ENCODE results near the gene HSD17B14.
A peak's percentile ranks its signal among the peaks of the same experiment; 100 is the strongest.
"Not testable (repeated sequence)": the region's sequence is repeated elsewhere in the genome, so short reads cannot be mapped to it uniquely, and the experiment has no call there.

The HSD17B14 gene

GRCh38 chr19:48836089-48837017 lies at the start of gene HSD17B14:
Gene HSD17B14 (minus strand): TSS chr19:48836491. CDS start chr19:48836411, 80 bp downstream.
- DNase-seq: no peak

- DNase-seq: no peak
Observed at GRCh38 chr19:48883726-48884125, 47.4 kb upstream of the HSD17B14 start.

- DNase-seq: peak; percentile 35
Observed at GRCh38 chr19:48881741-48882657, 45.7 kb upstream of the HSD17B14 start.

- DNase-seq: not testable (repeated sequence)
Observed at GRCh38 chr19:48879696-48880095, 43.4 kb upstream of the HSD17B14 start.

GRCh38 chr19:48879025-48879637 lies 42.8 kb upstream of the HSD17B14 start:
- DNase-seq: no peak

- DNase-seq: peak; percentile 42
Observed at GRCh38 chr19:48878196-48879024, 42.1 kb upstream of the HSD17B14 start.

- no peak for DNase-seq
Observed at GRCh38 chr19:48877855-48878195, 41.5 kb upstream of the HSD17B14 start.

- DNase-seq: peak; percentile 70
Observed at GRCh38 chr19:48876043-48876981, 40.0 kb upstream of the HSD17B14 start.

- DNase-seq: peak; percentile 34
Observed at GRCh38 chr19:48874303-48875135, 38.2 kb upstream of the HSD17B14 start.

GRCh38 chr19:48873476-48874302 lies 37.4 kb upstream of the HSD17B14 start:
- peak; percentile 12 for DNase-seq

- peak; percentile 85 for DNase-seq
Observed at GRCh38 chr19:48872884-48873475, 36.7 kb upstream of the HSD17B14 start.

GRCh38 chr19:48872182-48872883 lies 36.0 kb upstream of the HSD17B14 start, which contains the start of gene PPP1R15A:
Gene PPP1R15A (plus strand): TSS chr19:48872421. CDS start chr19:48873234, 813 bp downstream.
- DNase-seq: peak; percentile 99

- not testable (repeated sequence) for DNase-seq
Observed at GRCh38 chr19:48871471-48872181, 35.3 kb upstream of the HSD17B14 start.

- DNase-seq: no peak
Observed at GRCh38 chr19:48870048-48870447, 33.8 kb upstream of the HSD17B14 start.

- DNase-seq: no peak
Observed at GRCh38 chr19:48868114-48868886, 32.0 kb upstream of the HSD17B14 start, which contains the start of gene PLEKHA4. Gene PLEKHA4 (minus strand): TSS chr19:48868617. CDS start chr19:48867620, 997 bp downstream.

- no peak for DNase-seq
Observed at GRCh38 chr19:48867746-48868113, 31.4 kb upstream of the HSD17B14 start.
